ENCODE data around the gene PCDH9.

GRCh38 chr13:67107979-67108378 is 122.2 kb downstream of the PCDH9 start:
- no peak for TF ChIP-seq CTCF (IDR thresholded peaks at IDR 0.05)
- no peak for TF ChIP-seq POLR2A (IDR thresholded peaks at IDR 0.05)
- TF ChIP-seq POLR2AphosphoS5 (IDR thresholded peaks at IDR 0.05): no peak
- no peak for TF ChIP-seq EP300 (IDR thresholded peaks at IDR 0.05)

All from upper lobe of left lung (tissue), 4 donors.